Activated gamma-delta T cell treated with anti-CD3 and anti-CD28 coated beads, Interleukin-2, amount 50 U/mL, for 16 hours (primary cell): ENCODE data around the gene KRTAP29-1.

Experiments
- DNase-seq: peaks from one replicate; pipeline ENCODE4 v3.0.0-alpha.2; 2020; ENCODE audit warnings: low read depth

The KRTAP29-1 gene

GRCh38 chr17:41328207-41328606 is 25.6 kb upstream of the KRTAP29-1 start:
- DNase-seq = no peak

GRCh38 chr17:41327411-41328120 is 24.9 kb upstream of the KRTAP29-1 start:
- DNase-seq = no peak

- DNase-seq = no peak
These were observed 23.8 kb upstream of the KRTAP29-1 start for GRCh38 chr17:41326173-41327145.

GRCh38 chr17:41325611-41326010 is 23.0 kb upstream of the KRTAP29-1 start:
- no peak for DNase-seq

- DNase-seq = no peak
These were observed 22.5 kb upstream of the KRTAP29-1 start for GRCh38 chr17:41325126-41325525.

- no peak for DNase-seq
These were observed 21.8 kb upstream of the KRTAP29-1 start for GRCh38 chr17:41324180-41325075.

- DNase-seq = no peak
These were observed 20.5 kb upstream of the KRTAP29-1 start for GRCh38 chr17:41322903-41323895.

- no peak for DNase-seq
These were observed 19.6 kb upstream of the KRTAP29-1 start for GRCh38 chr17:41322094-41322902.

- DNase-seq = no peak
These were observed 15.6 kb upstream of the KRTAP29-1 start for GRCh38 chr17:41318231-41318630.

- DNase-seq = no peak
These were observed 13.3 kb upstream of the KRTAP29-1 start for GRCh38 chr17:41315814-41316445.

GRCh38 chr17:41315204-41315794 is 12.6 kb upstream of the KRTAP29-1 start, which contains the start of gene KRTAP17-1:
Gene KRTAP17-1 (minus strand): TSS chr17:41315710. CDS start chr17:41315650, 60 bp downstream.
- no peak for DNase-seq

- no peak for DNase-seq
These were observed 8.5 kb upstream of the KRTAP29-1 start for GRCh38 chr17:41311111-41311510.

- peak; percentile 31 for DNase-seq
These were observed 6.3 kb upstream of the KRTAP29-1 start, which contains the start of gene KRTAP16-1 for GRCh38 chr17:41308918-41309359. Gene KRTAP16-1 (minus strand): TSS chr17:41309309. CDS start chr17:41309253, 56 bp downstream.

- DNase-seq = peak; percentile 60
These were observed 5.7 kb upstream of the KRTAP29-1 start for GRCh38 chr17:41308251-41308917.

GRCh38 chr17:41307647-41308046 is 5.0 kb upstream of the KRTAP29-1 start:
- DNase-seq = no peak

- no peak for DNase-seq
These were observed 1.4 kb upstream of the KRTAP29-1 start for GRCh38 chr17:41304091-41304490.

GRCh38 chr17:41302981-41303380 is 330 bp upstream of the KRTAP29-1 start:
- no peak for DNase-seq

- no peak for DNase-seq
These were observed 1.4 kb downstream of the KRTAP29-1 start for GRCh38 chr17:41301204-41301790.
